GM19035 (cell line): ENCODE data around the gene DET1.
"Not testable (repeated sequence)": the region's sequence is repeated elsewhere in the genome, so short reads cannot be mapped to it uniquely, and the experiment has no call there.

Source experiments
- ATAC-seq: cut with Tn5 transposase; IDR thresholded peaks from one replicate; pipeline ENCODE4 v1.9.1; 2021; ENCODE audit not compliant: unreplicated experiment

The DET1 gene

GRCh38 chr15:88541111-88541510 lies 5.4 kb downstream of the DET1 start:
- not testable (repeated sequence) for ATAC-seq

GRCh38 chr15:88540350-88540749 lies 6.1 kb downstream of the DET1 start:
- not testable (repeated sequence) for ATAC-seq

GRCh38 chr15:88539441-88539840 lies 7.0 kb downstream of the DET1 start:
- no peak for ATAC-seq

GRCh38 chr15:88538972-88539371 lies 7.5 kb downstream of the DET1 start:
- ATAC-seq: no peak

GRCh38 chr15:88537591-88538317 lies 8.7 kb downstream of the DET1 start:
- ATAC-seq: no peak

- no peak for ATAC-seq
These were observed 10.7 kb downstream of the DET1 start for GRCh38 chr15:88535607-88536313.

- ATAC-seq: no peak
These were observed 11.4 kb downstream of the DET1 start for GRCh38 chr15:88535100-88535499.

GRCh38 chr15:88533376-88533775 lies 13.1 kb downstream of the DET1 start:
- no peak for ATAC-seq

GRCh38 chr15:88529021-88529630 lies 17.4 kb downstream of the DET1 start:
- no peak for ATAC-seq

GRCh38 chr15:88526247-88526879 lies 20.1 kb downstream of the DET1 start:
- no peak for ATAC-seq

- no peak for ATAC-seq
These were observed 21.1 kb downstream of the DET1 start for GRCh38 chr15:88525418-88525817.

GRCh38 chr15:88524094-88524493 lies 22.4 kb downstream of the DET1 start:
- ATAC-seq: not testable (repeated sequence)

GRCh38 chr15:88518903-88519302 lies 27.6 kb downstream of the DET1 start:
- no peak for ATAC-seq

- no peak for ATAC-seq
These were observed 33.3 kb downstream of the DET1 start for GRCh38 chr15:88513195-88513594.

GRCh38 chr15:88512601-88513000 lies 33.9 kb downstream of the DET1 start:
- no peak for ATAC-seq

GRCh38 chr15:88512078-88512477 lies 34.4 kb downstream of the DET1 start:
- ATAC-seq: no peak

- ATAC-seq: no peak
These were observed 35.3 kb downstream of the DET1 start for GRCh38 chr15:88511161-88511560.

- ATAC-seq: no peak
These were observed 36.5 kb downstream of the DET1 start for GRCh38 chr15:88509964-88510363.

GRCh38 chr15:88509321-88509720 lies 37.2 kb downstream of the DET1 start:
- no peak for ATAC-seq

- no peak for ATAC-seq
These were observed 39.9 kb downstream of the DET1 start for GRCh38 chr15:88506628-88507027.

GRCh38 chr15:88505721-88506120 lies 40.8 kb downstream of the DET1 start:
- no peak for ATAC-seq

GRCh38 chr15:88504445-88504844 lies 42.0 kb downstream of the DET1 start:
- ATAC-seq: no peak
